GM21825 (cell line): ENCODE results near the gene KPNA2.
"Not testable (repeated sequence)": the region's sequence is repeated elsewhere in the genome, so short reads cannot be mapped to it uniquely, and the experiment has no call there.

Source experiments
- ATAC-seq: cut with Tn5 transposase; IDR thresholded peaks from one replicate; pipeline ENCODE4 v1.9.1; 2021; ENCODE audit warnings: mild to moderate bottlenecking, moderate library complexity; ENCODE audit not compliant: unreplicated experiment

Gene KPNA2

DNA sequence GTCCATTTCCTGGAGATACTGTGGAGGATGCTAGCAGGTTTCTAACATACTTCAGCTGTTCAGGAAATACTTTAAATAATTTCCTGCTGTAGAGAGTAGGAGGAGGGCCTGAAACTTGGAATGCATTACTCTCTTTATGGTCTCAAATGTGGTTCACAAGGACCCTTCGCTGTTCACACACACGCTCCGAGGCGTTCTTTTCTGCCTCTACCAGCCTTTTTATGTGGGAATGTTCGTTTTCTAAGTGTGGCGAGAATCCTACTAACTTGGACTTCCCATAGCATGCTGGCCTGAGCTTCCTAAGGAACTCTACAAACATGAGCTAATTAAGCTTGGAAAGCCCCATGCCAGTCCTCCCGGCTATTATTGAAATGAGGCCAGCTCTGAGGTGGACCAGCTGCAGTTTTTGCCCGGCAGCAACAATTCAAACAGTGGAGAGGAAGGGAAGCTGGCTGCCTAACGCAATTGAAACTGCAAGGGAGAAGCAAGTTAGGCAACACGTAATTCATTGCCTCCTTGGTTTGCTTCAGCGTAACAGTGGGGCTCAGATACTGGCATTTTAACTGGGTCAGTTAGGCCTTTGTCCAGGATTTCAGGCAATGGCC is 18.9 kb downstream of the KPNA2 start:
- ATAC-seq: no peak

DNA sequence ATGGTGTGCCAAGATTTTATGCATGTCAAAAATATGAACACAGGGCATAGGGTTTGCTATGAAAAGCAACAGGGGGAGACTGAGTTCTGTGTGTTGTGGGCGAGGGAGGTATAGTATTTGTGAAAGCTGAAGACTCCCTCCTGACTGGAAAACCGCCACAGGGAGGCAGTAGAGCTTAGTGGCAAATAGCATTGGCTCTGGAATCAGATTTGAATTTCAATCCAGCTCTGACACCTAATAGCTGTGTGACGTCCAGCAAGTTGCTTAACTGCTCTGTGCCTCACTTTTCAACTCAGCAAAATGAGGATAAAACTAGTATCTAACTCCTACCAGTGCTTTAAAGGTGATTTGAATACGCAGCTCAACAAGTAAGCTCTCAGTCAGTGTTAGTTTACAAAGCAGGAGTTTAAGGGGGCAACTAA is 22.0 kb downstream of the KPNA2 start:
- ATAC-seq: no peak

DNA sequence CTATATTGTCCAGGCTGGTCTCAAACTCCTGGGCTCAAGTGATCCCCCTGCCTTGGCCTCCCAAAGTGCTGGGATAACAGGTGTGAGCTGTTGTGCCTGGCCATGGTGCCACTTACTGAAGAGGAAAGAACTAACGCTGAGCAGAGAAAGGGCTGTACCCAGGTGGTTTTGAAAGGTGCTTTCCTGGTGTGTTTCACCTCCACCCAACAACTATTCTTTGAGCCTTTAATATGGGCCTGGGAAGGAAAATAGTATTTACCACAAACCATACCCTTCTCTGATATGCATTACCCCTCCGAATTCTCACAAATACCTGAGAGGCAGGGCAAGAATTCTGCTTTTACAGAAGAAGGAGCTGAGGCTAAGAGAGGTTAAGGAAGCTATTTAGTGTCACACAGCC is 24.8 kb downstream of the KPNA2 start:
- no peak for ATAC-seq

DNA sequence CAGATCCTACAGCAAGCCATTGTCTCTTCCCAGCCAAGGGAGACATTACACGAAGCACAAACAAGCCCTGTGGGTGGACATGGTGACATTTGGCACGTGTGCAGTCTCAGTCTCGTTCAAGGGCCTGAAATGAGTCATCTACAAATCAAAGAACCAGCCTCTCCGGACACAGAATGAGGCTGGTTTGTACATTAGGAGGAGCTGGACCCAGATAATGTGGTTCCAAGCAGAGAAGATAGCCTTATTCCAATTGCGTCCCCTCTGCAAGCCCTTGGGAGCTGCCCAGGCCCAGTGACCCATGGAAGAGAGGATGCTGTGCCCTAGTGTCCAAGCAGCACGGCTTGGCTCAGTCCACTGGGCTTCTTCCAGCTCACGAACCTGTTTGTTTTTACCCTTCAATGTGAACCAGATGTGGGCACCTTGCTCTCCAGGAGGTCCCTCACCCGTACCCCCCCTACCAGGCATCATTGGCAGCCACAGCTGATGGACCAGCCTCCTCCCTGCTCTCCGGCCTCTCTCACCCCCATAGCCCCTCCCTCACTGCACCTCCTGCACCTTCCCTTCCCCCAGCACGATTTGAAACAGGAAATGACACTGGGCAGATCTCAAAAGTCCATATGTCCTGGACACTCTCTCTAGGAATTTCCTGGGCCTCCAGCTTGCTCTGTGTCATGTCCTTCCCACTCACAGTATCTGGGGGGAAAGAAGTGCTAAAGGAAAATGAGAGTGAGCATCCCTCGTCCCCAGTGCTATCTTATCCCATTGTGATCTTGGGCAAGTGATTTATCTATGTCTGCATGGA is 26.2 kb downstream of the KPNA2 start:
- ATAC-seq: no peak

DNA sequence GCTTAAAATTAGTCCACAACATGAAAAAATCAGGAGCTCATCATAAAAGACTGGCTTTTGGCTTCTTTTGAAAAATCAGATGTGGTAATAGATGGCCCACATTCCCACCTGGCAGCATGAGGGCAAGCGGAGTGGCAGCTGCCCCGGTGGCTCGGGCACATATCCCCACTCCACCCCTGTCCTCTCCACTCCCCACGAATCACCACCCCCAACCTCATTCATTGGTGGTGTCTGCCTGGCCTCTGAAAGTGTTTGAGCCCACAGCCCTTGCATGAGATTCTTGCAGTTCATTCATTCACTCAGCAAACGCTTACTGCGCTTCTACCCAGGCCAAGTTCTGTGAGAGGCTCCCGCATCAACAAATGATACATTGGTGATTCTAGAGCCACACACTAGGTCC is 29.8 kb downstream of the KPNA2 start:
- not testable (repeated sequence) for ATAC-seq

DNA sequence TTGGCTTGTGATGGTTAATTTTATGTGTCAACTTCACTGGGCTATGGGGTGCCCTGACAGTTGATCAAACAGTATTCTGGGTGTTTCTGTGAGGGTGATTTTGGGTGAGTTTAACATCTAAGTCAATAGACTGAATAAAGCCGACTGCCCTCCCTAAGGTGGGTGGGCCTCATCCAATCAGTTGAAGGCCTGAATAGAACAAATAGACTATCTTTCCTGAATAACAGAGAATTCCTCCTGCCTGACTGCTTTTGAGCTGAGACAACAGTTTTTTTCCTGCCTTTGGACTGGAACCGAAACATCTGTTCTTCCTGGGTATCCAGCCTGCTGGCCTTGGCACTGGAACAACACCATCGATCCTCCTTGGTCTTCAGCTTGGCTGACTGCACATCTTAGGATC is 33.0 kb downstream of the KPNA2 start:
- not testable (repeated sequence) for ATAC-seq

DNA sequence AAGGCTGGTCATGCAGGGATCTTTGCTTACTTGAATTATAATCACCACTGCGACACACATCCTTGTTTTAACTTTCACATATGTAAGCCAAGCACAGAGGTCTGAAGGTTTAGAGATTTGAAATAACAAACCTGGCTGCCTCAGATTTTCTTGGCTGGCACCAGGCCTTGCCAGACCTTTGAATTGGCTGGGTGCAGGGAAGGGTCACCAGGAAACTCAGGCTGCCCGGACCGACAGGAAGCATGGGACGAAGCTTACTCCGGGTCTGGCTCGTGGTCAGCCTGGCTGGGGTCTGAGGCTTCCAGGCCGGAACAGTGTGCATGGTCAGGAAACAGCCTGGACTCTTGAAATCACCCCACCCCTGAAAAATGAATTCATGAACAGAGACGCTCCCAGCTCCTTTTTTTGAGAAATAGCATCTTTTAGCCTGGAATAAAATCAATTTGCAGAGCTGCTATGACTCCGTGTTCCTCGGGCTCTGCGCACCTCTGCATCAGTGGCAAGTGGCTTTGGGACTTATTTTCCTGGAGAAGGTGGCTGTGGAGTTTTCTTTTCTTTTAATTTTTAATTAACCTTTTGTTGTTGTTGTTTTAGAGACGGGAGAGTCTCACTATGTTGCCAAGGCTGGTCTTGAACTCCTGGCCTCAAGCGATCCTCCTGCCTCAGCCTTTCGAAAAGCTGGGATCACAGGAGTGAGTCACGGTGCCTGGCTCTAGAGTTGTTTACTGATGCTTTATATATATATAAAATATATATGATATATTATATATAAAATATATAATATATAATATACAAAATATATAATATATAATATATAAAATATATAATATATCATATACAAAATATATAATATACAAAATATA is 35.3 kb downstream of the KPNA2 start:
- not testable (repeated sequence) for ATAC-seq

DNA sequence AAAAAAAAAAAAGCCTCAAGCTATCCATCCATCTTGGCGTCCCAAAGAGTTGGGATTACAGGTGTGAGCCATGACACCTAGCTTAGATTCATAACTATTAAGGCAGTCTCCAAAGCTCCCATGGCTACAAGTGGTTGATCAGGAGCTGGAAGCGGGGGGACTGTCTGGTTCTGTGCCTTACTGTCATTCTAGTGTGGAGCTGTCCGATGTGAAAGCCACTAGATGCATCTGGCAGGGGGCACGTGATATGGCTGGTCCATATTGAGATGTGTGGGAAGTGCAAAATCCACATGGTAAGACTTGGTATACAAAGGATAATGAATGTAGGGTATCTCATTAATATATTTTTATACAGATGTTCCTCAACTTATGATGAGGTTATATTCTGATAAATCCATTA is 38.7 kb downstream of the KPNA2 start:
- ATAC-seq: no peak

DNA sequence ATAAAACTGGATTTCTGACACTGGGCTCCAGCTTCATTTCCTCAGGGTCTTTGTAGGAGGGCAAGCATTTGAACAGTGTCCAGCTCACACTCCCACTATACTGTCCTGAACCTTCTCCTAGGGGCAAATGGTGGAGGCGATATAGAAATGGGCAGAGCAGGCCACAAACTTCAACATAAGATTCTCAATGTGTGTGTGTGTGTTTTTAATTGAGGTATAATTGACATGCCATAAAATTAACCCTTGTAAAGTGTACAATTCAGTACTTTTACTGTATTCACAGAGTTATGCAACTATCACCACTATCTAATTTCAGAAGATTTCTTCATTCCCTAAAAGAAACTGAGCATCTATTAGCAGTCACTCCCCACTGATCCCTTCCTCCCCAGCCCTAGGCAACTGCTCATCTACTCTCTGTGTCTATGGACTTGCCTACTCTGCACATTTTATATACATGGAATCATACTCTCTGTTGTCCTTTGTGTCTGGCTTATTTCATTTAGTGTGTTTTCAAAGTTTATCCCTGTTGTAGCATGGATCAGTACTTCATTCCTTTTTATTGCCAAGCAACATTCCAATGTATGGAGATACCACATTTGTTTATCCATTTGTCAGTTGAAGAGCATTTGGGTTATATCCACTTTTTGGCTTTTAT is 40.5 kb downstream of the KPNA2 start:
- ATAC-seq: not testable (repeated sequence)

DNA sequence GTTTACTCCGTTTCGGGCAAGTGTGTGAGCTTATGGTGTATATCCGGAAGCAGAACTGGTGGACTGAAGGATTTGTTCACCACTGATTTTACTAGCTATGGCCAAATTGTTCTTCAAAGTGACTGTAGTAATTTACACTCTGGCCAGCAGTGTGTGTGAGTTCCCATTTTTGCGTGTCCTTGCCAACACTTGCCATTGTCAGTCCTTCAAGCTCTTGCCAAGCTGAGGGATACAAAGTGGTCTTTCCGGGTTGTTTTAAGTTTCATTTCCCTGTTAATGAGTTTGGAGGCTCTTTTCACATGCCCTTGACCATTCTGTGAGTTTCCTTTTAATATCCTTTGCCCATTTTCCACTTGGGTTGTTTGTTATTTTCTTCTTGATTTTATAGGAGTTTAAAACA is 42.0 kb downstream of the KPNA2 start:
- ATAC-seq: not testable (repeated sequence)

DNA sequence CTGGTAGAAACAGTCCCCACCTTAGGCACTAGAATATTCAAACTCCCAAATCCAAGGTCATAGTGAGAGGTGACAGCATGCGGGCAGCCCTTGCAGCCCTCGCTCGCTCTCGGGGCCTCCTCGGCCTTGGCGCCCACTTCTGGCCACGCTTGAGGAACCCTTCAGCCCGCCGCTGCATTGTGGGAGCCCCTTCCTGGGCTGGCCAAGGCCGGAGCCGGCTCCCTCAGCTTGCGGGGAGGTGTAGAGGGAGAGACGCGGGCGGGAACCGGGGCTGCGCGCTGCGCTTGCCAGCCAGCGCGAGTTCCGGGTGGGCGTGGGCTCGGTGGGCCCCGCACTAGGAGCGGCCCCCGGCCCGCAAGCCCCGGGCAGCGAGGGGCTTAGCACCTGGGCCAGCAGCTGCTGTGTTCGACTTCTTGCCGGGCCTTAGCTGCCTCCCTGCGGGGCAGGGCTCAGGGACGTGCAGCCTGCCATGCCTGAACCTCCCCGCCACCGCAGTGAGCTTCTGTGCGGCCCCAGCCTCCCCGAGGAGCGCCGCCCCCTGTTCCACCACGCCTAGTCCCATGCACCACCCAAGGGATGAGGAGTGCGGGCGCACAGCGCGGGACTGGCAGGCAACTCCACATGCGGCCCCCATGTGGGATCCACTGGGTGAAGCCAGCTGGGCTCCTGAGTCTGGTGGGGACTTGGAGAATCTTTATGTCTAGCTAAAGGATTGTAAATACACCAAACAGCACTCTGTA is 45.0 kb downstream of the KPNA2 start:
- no peak for ATAC-seq

DNA sequence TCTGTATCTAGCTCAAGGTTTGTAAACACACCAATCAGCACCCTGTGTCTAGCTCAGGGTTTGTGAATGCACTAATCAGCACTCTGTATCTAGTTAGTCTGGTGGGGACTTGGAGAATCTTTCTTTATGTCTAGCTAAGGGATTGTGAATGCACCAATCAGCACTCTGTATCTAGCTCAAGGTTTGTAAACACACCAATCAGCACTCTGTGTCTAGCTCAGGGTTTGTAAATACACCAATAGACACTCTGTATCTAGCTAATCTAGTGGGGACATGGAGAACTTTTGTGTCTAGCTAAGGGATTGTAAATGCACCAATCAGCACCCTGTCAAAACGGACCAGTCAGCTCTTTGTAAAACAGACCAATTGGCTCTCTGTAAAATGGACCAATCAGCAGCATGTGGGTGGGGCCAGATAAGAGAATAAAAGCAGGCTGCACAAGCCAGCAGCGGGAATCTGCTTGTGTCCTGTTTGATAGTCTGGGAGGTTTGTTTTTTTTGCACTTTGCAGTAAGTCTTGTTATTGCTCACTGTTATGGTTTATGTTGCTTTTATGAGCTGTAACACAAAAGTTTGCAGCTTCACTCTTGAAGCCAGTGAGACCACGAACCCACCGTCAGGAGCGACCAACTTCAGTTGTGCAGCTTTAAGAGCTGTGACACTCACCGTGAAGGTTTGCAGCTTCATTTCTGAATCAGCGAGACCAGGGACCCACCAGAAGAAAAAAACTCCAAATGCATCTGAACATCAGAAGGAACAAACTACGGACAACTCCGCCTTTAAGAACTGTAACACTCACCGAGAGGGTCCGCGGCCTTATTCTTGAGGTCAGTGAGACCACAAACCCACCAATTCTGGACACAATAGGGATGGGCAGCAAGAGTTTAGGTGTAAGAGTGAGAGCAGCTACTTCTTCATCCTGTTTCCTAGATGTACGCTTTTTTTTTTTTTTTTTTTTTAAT is 46.0 kb downstream of the KPNA2 start:
- ATAC-seq: not testable (repeated sequence)

DNA sequence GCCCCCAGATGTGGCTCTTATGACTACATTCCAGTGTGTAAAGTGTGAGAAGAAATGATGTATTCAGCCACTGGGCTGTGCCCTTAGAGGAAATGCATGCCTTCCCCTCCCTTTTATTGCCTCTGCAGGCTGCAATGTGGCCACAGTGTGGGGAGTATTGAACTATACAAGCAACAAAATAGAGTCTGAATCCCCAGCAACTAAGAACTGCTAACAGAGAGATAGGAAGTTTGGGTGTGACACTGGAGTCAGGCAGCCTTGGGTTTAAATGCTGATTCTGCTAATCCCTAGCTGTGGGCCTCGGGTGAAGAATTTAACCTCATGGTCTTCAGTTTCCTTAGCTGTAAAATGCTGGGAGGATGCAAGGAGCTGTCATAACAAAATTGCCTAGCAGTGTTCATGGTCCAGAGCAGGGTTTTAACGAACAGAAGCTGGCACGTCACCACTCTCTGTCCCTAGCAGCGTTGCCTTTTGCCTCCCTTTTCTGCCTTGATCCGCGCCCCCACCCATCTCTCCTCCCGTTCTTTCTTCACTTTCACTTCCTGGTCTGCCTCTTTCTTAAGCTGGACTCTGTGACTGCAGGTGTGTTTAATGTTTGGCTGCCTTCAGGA is 50.3 kb downstream of the KPNA2 start:
- ATAC-seq: no peak

DNA sequence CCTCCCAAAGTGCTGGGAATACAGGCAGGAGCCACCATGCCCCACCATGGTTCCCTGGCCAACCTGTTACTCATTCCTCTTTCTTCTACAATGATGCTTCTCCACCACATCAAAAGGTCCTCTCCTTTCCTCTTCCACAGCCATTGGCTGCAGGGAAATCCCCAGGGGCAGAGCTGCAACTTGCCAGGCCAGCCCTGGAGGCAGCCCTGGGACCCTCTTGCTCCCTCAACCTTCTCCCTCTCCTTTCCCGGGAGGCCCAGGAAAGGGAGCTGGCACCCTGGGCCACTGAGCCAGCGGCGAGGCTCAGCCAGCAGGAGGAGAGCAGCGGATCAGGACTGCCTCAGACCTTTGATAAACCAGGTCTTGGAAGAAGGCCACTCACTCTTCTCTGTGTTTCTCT is 51.1 kb downstream of the KPNA2 start:
- not testable (repeated sequence) for ATAC-seq

DNA sequence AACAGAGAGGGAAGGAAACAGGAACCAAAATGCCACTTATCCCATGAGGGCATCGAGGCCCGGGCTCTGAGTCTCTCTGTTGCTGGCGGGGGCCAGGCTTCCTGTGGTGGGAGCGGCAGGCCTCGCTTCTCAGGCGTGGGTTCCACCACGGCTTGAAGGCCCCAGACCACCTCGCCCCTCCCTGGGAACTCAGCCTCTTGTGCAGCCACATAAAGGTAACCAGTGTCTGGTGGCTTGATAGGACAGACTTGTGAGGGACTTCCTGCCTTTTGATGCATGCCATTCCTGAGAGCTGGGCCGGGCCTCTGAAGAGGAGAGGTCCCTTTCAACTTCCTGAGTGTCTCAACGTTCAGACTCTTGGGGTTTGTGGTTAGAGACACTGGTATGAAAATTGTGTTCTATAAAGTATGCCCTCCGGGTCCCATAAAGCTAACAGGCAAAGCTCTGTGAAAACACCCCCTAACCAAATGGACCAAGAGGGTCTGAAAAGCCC is 51.6 kb downstream of the KPNA2 start:
- ATAC-seq: peak; percentile 65

DNA sequence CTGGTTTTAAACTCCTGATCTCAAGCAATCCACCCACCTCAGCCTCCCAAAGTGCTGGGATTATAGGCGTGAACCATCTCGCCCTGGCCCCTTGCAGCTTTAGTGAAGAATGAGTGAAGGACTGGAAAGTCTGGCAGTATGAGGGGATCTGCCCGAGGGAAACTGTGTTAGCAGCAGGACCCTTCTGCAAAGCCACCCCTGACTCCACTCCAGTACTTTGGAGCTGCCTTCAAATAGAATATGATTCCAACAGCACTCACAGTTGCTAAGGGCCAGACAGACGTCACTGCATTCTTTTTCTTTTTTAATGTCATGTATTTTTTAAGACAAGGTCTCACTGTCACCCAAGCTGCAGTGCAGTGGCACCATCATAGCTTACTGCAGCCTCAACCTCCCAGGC is 52.3 kb downstream of the KPNA2 start:
- no peak for ATAC-seq

DNA sequence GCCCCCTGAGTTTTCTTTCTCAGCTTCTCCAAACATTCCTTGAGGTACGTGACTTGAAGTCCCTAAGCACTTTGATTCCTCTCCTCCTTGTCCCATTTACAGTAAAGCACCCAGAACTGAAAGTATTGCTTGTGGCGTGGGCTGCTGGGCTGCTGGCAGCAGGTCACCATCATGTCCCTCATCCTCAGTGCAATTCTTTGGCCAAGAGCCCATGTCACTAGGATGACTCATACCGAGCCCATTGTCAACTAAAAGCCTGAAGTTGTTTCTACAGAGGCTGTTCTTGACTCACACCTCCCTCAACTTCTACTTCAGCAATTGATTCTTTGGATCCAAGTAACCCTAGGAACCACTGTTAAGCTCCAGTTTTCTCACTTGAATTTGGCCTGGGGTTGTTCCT is 54.3 kb downstream of the KPNA2 start:
- ATAC-seq: no peak

DNA sequence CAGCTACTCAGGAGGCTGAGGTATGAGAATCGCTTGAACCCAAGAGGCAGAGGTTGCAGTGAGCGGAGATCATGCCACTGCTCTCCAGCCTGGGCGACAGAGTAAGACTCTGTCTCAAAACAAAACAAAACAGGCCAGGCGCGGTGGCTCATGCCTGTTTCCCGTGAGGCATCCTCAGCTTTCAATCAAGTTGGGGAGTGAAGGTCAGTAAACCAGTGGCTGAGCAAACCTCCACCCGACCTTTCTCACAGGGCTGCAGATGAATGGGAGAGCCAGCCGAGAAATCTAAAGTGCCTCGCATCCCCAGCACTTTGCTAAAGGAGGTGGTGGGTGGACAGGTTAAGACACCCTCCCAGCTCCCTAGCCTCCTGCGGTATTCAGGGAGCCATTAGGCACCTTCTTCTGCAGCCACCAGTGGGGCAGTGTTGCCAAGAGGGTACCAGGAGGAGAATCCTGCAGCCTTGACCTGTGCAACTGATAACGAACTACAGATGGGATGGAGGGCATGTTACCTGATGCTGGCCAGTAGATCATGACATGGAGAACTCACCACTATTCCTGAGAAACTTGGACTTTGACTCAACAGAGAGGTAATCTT is 59.0 kb downstream of the KPNA2 start:
- ATAC-seq: no peak
